ENCODE data around the gene NIPBL.

NIPBL gene

DNA sequence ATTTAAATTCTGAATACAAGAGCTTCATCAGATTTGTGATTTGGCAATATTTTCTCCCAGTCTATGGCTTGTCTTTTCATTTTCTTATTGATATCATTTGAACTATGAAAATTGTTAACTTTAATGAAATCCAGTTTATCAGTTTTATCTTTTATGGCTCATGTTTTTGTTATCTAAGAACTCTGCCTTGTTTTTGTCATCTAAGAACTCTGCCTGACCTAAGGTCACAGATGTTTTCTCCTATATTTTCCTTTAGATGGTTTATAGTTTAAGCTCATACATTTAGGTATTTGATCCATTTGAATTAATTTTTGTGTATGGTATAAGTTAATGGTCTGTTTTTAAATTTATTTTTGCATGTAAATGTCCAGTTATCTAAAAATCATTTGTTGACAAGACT lies 52.9 kb downstream of the NIPBL start:
- H2AFZ ChIP-seq (ENCODE audit: low read length): no peak overlapping the region
- H3F3A ChIP-seq (ENCODE audit: insufficient read depth, low read length): no peaks in the 10 kb centered on the region
- no peaks in the 10 kb centered on the region for H3K4me1 ChIP-seq (ENCODE audit: insufficient read depth, low read length, severe bottlenecking)
- no peak for TF ChIP-seq EZH2 (IDR thresholded peaks at IDR 0.05; ENCODE audit: borderline replicate concordance, low read length)
- no peak for TF ChIP-seq CTCF (IDR thresholded peaks at IDR 0.05; ENCODE audit: low read length)
- no peak overlapping the region for H3K27ac ChIP-seq (ENCODE audit: low read depth, low read length, poor library complexity, severe bottlenecking)
- no peak overlapping the region for H3K4me2 ChIP-seq (ENCODE audit: low read length)
- H3K27me3 ChIP-seq (ENCODE audit: insufficient read depth, low read length): no peaks in the 10 kb centered on the region
- no peaks in the 10 kb centered on the region for H3K9me2 ChIP-seq (ENCODE audit: low read depth, low read length)
- H3K9me3 ChIP-seq (ENCODE audit: low read length): peaks cover 14% of the 10 kb centered on the region; the same call in 1 of the 2 replicates
- H4K20me1 ChIP-seq (ENCODE audit: insufficient read depth, low read length): no peaks in the 10 kb centered on the region
- H3K79me2 ChIP-seq (ENCODE audit: insufficient read depth, low read length): peaks cover 98% of the 10 kb centered on the region
- H3K36me3 ChIP-seq (ENCODE audit: insufficient read depth, low read length): no peaks in the 10 kb centered on the region
- no peak overlapping the region for H3K9ac ChIP-seq (ENCODE audit: low read length)
- H3K4me3 ChIP-seq (ENCODE audit: low read depth, low read length, poor library complexity, severe bottlenecking): no peak overlapping the region

GRCh38 chr5:36932056-36932455 lies 55.5 kb downstream of the NIPBL start:
- no peak overlapping the region for H3K4me2 ChIP-seq (ENCODE audit: low read length)
- no peak overlapping the region for H2AFZ ChIP-seq (ENCODE audit: low read length)
- H3K27ac ChIP-seq (ENCODE audit: low read depth, low read length, poor library complexity, severe bottlenecking): no peak overlapping the region
- H3K9me2 ChIP-seq (ENCODE audit: low read depth, low read length): no peaks in the 10 kb centered on the region
- H4K20me1 ChIP-seq (ENCODE audit: insufficient read depth, low read length): no peaks in the 10 kb centered on the region
- peaks cover 100% of the 10 kb centered on the region for H3K79me2 ChIP-seq (ENCODE audit: insufficient read depth, low read length)
- no peak overlapping the region for H3K4me3 ChIP-seq (ENCODE audit: low read depth, low read length, poor library complexity, severe bottlenecking)
- H3F3A ChIP-seq (ENCODE audit: insufficient read depth, low read length): no peaks in the 10 kb centered on the region
- no peak for TF ChIP-seq CTCF (IDR thresholded peaks at IDR 0.05; ENCODE audit: low read length)
- TF ChIP-seq EZH2 (IDR thresholded peaks at IDR 0.05; ENCODE audit: borderline replicate concordance, low read length): no peak
- H3K9me3 ChIP-seq (ENCODE audit: low read length): peaks cover 14% of the 10 kb centered on the region; the same call in 1 of the 2 replicates
- no peaks in the 10 kb centered on the region for H3K4me1 ChIP-seq (ENCODE audit: insufficient read depth, low read length, severe bottlenecking)
- H3K36me3 ChIP-seq (ENCODE audit: insufficient read depth, low read length): no peaks in the 10 kb centered on the region
- no peaks in the 10 kb centered on the region for H3K27me3 ChIP-seq (ENCODE audit: insufficient read depth, low read length)
- H3K9ac ChIP-seq (ENCODE audit: low read length): no peak overlapping the region

- no peaks in the 10 kb centered on the region for H3K4me1 ChIP-seq (ENCODE audit: insufficient read depth, low read length, severe bottlenecking)
- no peaks in the 10 kb centered on the region for H3K9me2 ChIP-seq (ENCODE audit: low read depth, low read length)
- H3K4me2 ChIP-seq (ENCODE audit: low read length): no peak overlapping the region
- H3K27ac ChIP-seq (ENCODE audit: low read depth, low read length, poor library complexity, severe bottlenecking): no peak overlapping the region
- H3F3A ChIP-seq (ENCODE audit: insufficient read depth, low read length): no peaks in the 10 kb centered on the region
- no peaks in the 10 kb centered on the region for H3K27me3 ChIP-seq (ENCODE audit: insufficient read depth, low read length)
- TF ChIP-seq CTCF (IDR thresholded peaks at IDR 0.05; ENCODE audit: low read length) (no peak), EZH2 (IDR thresholded peaks at IDR 0.05; ENCODE audit: borderline replicate concordance, low read length) (no peak)
- H3K4me3 ChIP-seq (ENCODE audit: low read depth, low read length, poor library complexity, severe bottlenecking): no peak overlapping the region
- H3K79me2 ChIP-seq (ENCODE audit: insufficient read depth, low read length): peaks cover 99% of the 10 kb centered on the region
- no peaks in the 10 kb centered on the region for H4K20me1 ChIP-seq (ENCODE audit: insufficient read depth, low read length)
- peaks cover 14% of the 10 kb centered on the region; the same call in 1 of the 2 replicates for H3K9me3 ChIP-seq (ENCODE audit: low read length)
- H3K36me3 ChIP-seq (ENCODE audit: insufficient read depth, low read length): no peaks in the 10 kb centered on the region
- no peak overlapping the region for H2AFZ ChIP-seq (ENCODE audit: low read length)
- H3K9ac ChIP-seq (ENCODE audit: low read length): no peak overlapping the region
These were observed 56.1 kb downstream of the NIPBL start for GRCh38 chr5:36932699-36933098.
